Mammary epithelial cell (primary cell): ENCODE results near the gene ANKRD11.
"Not testable (repeated sequence)": the region's sequence is repeated elsewhere in the genome, so short reads cannot be mapped to it uniquely, and the experiment has no call there.

Source experiments
- EZH2 ChIP-seq: IDR thresholded peaks from 2 replicates; pipeline ENCODE4 v1.6.1; 2012; ENCODE audit warnings: low read length, inconsistent platforms, borderline replicate concordance
- TF ChIP-seq, protein P1 (sequence below), 2 donors: IDR thresholded peaks in 1 of 2; conservative IDR thresholded peaks in 1 of 2; 2 replicates each; pipeline ENCODE4 v1.5.1; 2011 to 2012; ENCODE audit warnings: inconsistent platforms in 2 of 2, low read length in 2 of 2, mild to moderate bottlenecking in 2 of 2, control low read depth in 1 of 2, low read depth in 1 of 2; ENCODE audit not compliant: insufficient read depth in 1 of 2; ENCODE audit errors: extremely low read depth in 1 of 2

DNA sequence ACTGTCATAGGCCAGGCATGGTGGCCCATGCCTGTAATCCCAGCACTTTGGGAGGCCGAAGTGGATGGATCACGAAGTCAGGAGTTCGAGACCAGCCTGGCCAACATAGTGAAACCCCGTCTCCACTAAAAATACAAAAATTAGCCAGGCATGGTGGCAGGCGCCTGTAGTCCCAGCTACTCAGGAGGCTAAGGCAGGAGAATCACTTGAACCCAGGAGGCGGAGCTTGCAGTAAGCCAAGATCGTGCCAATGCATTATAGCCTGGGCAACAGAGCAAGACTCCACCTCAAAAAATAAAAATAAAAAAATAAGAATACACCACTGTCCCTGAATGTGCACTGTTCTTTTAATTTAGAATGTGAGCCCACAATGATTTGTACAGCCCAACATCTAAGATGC lies 61.8 kb downstream of the ANKRD11 start:
- TF ChIP-seq, protein P1, sequence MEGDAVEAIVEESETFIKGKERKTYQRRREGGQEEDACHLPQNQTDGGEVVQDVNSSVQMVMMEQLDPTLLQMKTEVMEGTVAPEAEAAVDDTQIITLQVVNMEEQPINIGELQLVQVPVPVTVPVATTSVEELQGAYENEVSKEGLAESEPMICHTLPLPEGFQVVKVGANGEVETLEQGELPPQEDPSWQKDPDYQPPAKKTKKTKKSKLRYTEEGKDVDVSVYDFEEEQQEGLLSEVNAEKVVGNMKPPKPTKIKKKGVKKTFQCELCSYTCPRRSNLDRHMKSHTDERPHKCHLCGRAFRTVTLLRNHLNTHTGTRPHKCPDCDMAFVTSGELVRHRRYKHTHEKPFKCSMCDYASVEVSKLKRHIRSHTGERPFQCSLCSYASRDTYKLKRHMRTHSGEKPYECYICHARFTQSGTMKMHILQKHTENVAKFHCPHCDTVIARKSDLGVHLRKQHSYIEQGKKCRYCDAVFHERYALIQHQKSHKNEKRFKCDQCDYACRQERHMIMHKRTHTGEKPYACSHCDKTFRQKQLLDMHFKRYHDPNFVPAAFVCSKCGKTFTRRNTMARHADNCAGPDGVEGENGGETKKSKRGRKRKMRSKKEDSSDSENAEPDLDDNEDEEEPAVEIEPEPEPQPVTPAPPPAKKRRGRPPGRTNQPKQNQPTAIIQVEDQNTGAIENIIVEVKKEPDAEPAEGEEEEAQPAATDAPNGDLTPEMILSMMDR (conservative IDR thresholded peaks at IDR 0.05 in 1 of 2, IDR thresholded peaks at IDR 0.05 in 1 of 2; ENCODE audit: extremely low read depth in 1 of 2, insufficient read depth in 1 of 2, low read depth in 1 of 2, low read length in 2 of 2), result not testable (repeated sequence)
- not testable (repeated sequence) for TF ChIP-seq EZH2
